Activated T-cell treated with anti-CD3 and anti-CD28 coated beads for 4 hours (primary cell): ENCODE data around the gene IFITM2.
"Not testable (repeated sequence)": the region's sequence is repeated elsewhere in the genome, so short reads cannot be mapped to it uniquely, and the experiment has no call there.

ENCODE experiments used
- DNase-seq: peaks from one replicate; pipeline ENCODE4 v3.0.0-alpha.2; 2020

IFITM2 gene

GRCh38 chr11:282171-282570 is 25.4 kb upstream of the IFITM2 start:
- DNase-seq = no peak

GRCh38 chr11:282630-283360 is 24.8 kb upstream of the IFITM2 start:
- no peak for DNase-seq

- no peak for DNase-seq
Observed at GRCh38 chr11:283405-284104, 24.1 kb upstream of the IFITM2 start.

GRCh38 chr11:284105-285020 is 23.3 kb upstream of the IFITM2 start:
- DNase-seq = no peak

GRCh38 chr11:285021-285893 is 22.4 kb upstream of the IFITM2 start:
- no peak for DNase-seq

- DNase-seq = no peak
Observed at GRCh38 chr11:285894-286220, 21.8 kb upstream of the IFITM2 start.

GRCh38 chr11:286977-287820 is 20.4 kb upstream of the IFITM2 start:
- DNase-seq = not testable (repeated sequence)

- DNase-seq = no peak
Observed at GRCh38 chr11:287821-288477, 19.7 kb upstream of the IFITM2 start.

GRCh38 chr11:288478-289397 is 18.9 kb upstream of the IFITM2 start, which contains the start of gene PGGHG:
Gene PGGHG, plus strand, starts transcription at chr11:289126. Its CDS starts 691 bp downstream, at chr11:289817.
- DNase-seq = peak; percentile 38

- DNase-seq = peak; percentile 45
Observed at GRCh38 chr11:289398-289711, 18.3 kb upstream of the IFITM2 start.

- DNase-seq = no peak
Observed at GRCh38 chr11:289712-290620, 17.6 kb upstream of the IFITM2 start.

- DNase-seq = no peak
Observed at GRCh38 chr11:290621-291231, 16.9 kb upstream of the IFITM2 start.

GRCh38 chr11:291281-292210 is 16.1 kb upstream of the IFITM2 start:
- no peak for DNase-seq

GRCh38 chr11:292211-293121 is 15.2 kb upstream of the IFITM2 start:
- DNase-seq = no peak

- no peak for DNase-seq
Observed at GRCh38 chr11:293271-293851, 14.3 kb upstream of the IFITM2 start.
